ENCODE measurements around the gene C12orf56. TPM values are rescaled to one million over a fixed set of nuclear protein-coding genes. Genes with fewer than 3 reads are reported as not detected.

The C12orf56 gene, protein sequence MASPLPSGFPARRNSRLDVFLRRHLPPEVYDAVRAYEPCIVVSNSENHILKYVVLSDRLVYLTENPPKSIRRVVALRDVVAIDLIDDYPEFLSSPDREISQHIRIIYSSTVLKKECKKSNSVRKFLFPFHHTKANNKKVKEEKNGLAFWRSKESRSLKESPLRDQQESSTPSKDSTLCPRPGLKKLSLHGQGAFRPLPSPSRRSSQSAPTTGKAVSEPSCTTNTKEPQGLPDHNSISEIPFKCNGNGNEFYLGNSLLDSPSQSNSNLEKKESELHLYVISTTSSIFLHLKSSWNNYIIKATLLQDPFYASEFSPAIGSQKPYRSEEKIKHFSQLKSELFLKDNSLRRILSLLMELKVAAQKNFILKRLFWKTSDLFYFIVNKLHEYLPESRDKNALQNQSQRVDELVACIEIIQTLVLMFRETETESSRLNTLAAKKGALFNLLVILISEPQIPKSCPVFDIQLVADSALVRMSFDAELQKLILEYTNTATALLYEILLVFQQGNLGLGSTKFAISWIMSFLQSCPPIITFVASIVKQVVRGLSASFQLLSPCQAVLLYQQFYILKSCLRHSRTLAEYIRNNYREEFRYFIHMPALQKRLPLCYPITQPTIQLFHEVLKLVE
- not detected in 2 replicates for total RNA-seq

DNA sequence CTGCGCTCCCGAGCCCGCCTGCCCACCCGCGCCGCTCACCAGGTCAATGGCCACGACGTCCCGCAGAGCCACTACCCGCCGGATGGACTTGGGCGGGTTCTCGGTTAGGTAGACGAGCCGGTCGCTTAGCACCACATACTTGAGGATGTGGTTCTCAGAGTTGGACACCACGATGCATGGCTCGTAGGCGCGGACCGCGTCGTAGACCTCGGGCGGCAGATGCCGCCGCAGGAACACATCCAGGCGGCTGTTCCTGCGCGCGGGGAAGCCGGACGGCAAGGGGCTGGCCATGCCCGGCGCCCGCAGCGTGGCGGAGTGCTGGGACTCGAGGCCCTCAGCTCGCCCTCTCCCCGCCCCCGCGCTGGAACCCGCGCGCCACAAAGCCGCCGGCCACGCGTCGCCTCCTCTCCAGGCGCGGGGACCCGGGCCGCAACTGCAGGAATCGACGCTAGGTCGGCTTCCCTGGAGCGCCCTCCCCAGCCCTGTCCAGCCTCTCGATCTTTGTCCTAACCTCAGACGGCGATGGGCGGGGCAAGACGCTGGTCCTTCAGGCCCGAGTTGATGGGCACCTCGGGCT is at the start of gene C12orf56:
C12orf56 (minus strand) TSS at position 484 of the 577 bp plus-strand sequence; CDS start at position 291, 193 bp downstream.

DNA sequence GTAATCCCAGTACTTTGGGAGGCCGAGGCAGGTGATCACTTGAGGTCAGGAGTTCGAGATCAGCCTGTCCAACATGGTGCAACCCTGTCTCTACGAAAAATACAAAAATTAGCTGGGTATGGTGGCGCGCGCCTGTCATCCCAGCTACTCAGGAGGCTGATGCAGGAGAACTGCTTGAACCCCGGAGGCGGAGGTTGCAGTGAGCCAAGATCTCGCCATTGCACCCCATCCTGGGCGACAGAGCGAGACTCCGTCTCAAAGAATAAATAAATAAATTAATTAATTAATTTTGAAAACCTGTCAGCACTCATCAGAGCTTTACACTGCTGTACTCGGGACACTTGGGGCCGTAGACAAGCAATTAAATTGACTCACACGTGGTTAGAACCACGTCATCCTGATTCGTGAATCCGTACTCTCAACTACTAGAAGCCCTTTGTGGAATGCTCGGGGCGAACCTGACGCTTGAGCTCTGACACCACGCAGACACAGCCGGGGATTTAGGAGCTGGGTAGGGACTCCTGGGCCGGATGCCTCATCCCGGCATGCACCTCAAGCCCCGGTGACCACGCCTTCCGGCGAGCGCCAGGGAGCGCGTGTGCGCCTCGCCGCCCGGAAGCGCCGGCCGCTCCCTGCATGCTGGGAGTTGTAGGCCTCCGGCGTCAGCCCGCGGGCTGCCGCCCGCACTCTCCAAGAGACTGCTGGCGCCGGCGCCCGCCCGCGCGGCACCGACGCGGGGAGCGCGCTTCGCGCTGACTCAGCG is 13.3 kb upstream of the C12orf56 start, which contains the start of gene XPOT:
XPOT (plus strand) TSS at position 686 of the 763 bp plus-strand sequence. CDS start 5,644 bp downstream, outside the sequence.

GRCh38 chr12:64222009-64222765 is 168.4 kb downstream of the C12orf56 start, which contains the start of gene KICS2:
KICS2 (minus strand) TSS chr12:64222296; CDS start chr12:64222237, 59 bp downstream.

Other genes with a start within 250 kb of the C12orf56 start
- gene KICS2, start 168.5 kb downstream of the C12orf56 start, total RNA-seq: 3.1 and 6.1 TPM in 2 replicates
- 48.9 and 52.0 TPM in 2 replicates for gene XPOT, start 13.6 kb upstream of the C12orf56 start, total RNA-seq
- 24.3 and 25.9 TPM in 2 replicates for gene TBK1, start 61.4 kb upstream of the C12orf56 start, total RNA-seq
- 47.1 and 49.6 TPM in 2 replicates for gene RASSF3, start 219.7 kb upstream of the C12orf56 start, total RNA-seq

All from mammary microvascular endothelial cell (primary cell).